H9 (cell line): Measurements from ENCODE around the gene TNNI3. TPM values are rescaled to one million over a fixed set of nuclear protein-coding genes. Genes with fewer than 3 reads are reported as not detected.
"Not testable (repeated sequence)": the region's sequence is repeated elsewhere in the genome, so short reads cannot be mapped to it uniquely, and the experiment has no call there.

Experiments
- DNase-seq: peaks from one replicate; pipeline ENCODE4 v3.0.0-alpha.2; 2017
- H2AFZ ChIP-seq: one replicate; pipeline ENCODE4 v1.6.1; 2013; ENCODE audit warnings: mild to moderate bottlenecking, low read length, control low read depth, moderate library complexity
- H2AK5ac ChIP-seq: 2 replicates; pipeline ENCODE4 v1.6.1; 2013; ENCODE audit warnings: low read length, control low read depth, mixed read lengths; ENCODE audit not compliant: insufficient read length
- H2BK120ac ChIP-seq: one replicate; pipeline ENCODE4 v1.6.1; 2013; ENCODE audit warnings: low read depth, mild to moderate bottlenecking, low read length, control low read depth, inconsistent platforms; ENCODE audit not compliant: poor library complexity, severe bottlenecking
- H2BK12ac ChIP-seq: 2 replicates; pipeline ENCODE4 v1.6.1; 2013; ENCODE audit warnings: low read length, control low read depth, mixed read lengths, low read depth; ENCODE audit not compliant: insufficient read length
- H2BK15ac ChIP-seq: 2 replicates; pipeline ENCODE4 v1.6.1; 2013; ENCODE audit warnings: low read depth, low read length, control low read depth
- H2BK20ac ChIP-seq: one replicate; pipeline ENCODE4 v1.6.1; 2013; ENCODE audit warnings: low read depth, mild to moderate bottlenecking, low read length, control low read depth, inconsistent platforms; ENCODE audit not compliant: poor library complexity, severe bottlenecking
- H2BK5ac ChIP-seq: 2 replicates; pipeline ENCODE4 v1.6.1; 2013; ENCODE audit warnings: low read length, control low read depth, mixed read lengths; ENCODE audit not compliant: insufficient read length
- H3K14ac ChIP-seq: 2 replicates; pipeline ENCODE4 v1.6.1; 2013; ENCODE audit warnings: low read length, control low read depth; ENCODE audit not compliant: insufficient read depth
- H3K18ac ChIP-seq: 2 replicates; pipeline ENCODE4 v1.6.1; 2013; ENCODE audit warnings: low read depth, mild to moderate bottlenecking, mixed read lengths, low read length, control low read depth; ENCODE audit not compliant: insufficient read length
- H3K23ac ChIP-seq: 2 replicates; pipeline ENCODE4 v1.6.1; 2013; ENCODE audit warnings: low read length, control low read depth, mixed read lengths, low read depth; ENCODE audit not compliant: insufficient read length
- H3K23me2 ChIP-seq: 2 replicates; pipeline ENCODE4 v1.6.1; 2013; ENCODE audit warnings: low read depth, mild to moderate bottlenecking, mixed read lengths, low read length, control low read depth; ENCODE audit not compliant: insufficient read length, poor library complexity, severe bottlenecking
- H3K27ac ChIP-seq: 2 replicates; pipeline ENCODE4 v1.5.1; 2013; ENCODE audit warnings: low read length, control low read depth, mixed read lengths, low read depth; ENCODE audit not compliant: insufficient read length
- H3K27me3 ChIP-seq: 2 replicates; pipeline ENCODE4 v1.6.1; 2013; ENCODE audit warnings: low read length, control low read depth, inconsistent platforms; ENCODE audit not compliant: insufficient read depth
- H3K4ac ChIP-seq: 2 replicates; pipeline ENCODE4 v1.6.1; 2013; ENCODE audit warnings: low read depth, mild to moderate bottlenecking, control low read depth, inconsistent platforms, low read length, moderate library complexity
- H3K4me1 ChIP-seq: 2 replicates; pipeline ENCODE4 v1.6.1; 2013; ENCODE audit warnings: low read length, control low read depth, inconsistent platforms; ENCODE audit not compliant: insufficient read depth
- H3K4me2 ChIP-seq: 2 replicates; pipeline ENCODE4 v1.6.1; 2013; ENCODE audit warnings: low read length, control low read depth, mixed read lengths; ENCODE audit not compliant: insufficient read length, insufficient read depth
- H3K56ac ChIP-seq: 2 replicates; pipeline ENCODE4 v1.6.1; 2013; ENCODE audit warnings: low read depth, mild to moderate bottlenecking, mixed read lengths, low read length, control low read depth; ENCODE audit not compliant: insufficient read length
- H3K79me1 ChIP-seq: 2 replicates; pipeline ENCODE4 v1.6.1; 2013; ENCODE audit warnings: low read depth, mild to moderate bottlenecking, moderate library complexity, low read length, control low read depth, inconsistent platforms; ENCODE audit not compliant: insufficient read depth, poor library complexity, severe bottlenecking
- H3K79me2 ChIP-seq: 2 replicates; pipeline ENCODE4 v1.6.1; 2013; ENCODE audit warnings: low read length, control low read depth, inconsistent platforms; ENCODE audit not compliant: insufficient read depth
- H3K9ac ChIP-seq: 2 replicates; pipeline ENCODE4 v1.6.1; 2013; ENCODE audit warnings: low read length, control low read depth, mixed read lengths; ENCODE audit not compliant: insufficient read length; ENCODE audit errors: extremely low read depth
- H3K9me3 ChIP-seq: one replicate; pipeline ENCODE4 v1.6.1; 2013; ENCODE audit warnings: low read depth, low read length, inconsistent platforms; ENCODE audit not compliant: control insufficient read depth
- H3T11ph ChIP-seq: one replicate; pipeline ENCODE4 v1.6.1; 2013; ENCODE audit warnings: mild to moderate bottlenecking, low read length, control low read depth, inconsistent platforms
- H4K20me1 ChIP-seq: one replicate; pipeline ENCODE4 v1.6.1; 2013; ENCODE audit not compliant: control insufficient read depth, insufficient read length, insufficient read depth
- H4K5ac ChIP-seq: 2 replicates; pipeline ENCODE4 v1.6.1; 2013; ENCODE audit warnings: low read depth, mild to moderate bottlenecking, mixed read lengths, low read length, control low read depth; ENCODE audit not compliant: insufficient read length
- H4K8ac ChIP-seq: replicated peaks from 2 replicates; pipeline ENCODE4 v1.6.1; 2013; ENCODE audit warnings: low read length, control low read depth, mixed read lengths, low read depth; ENCODE audit not compliant: insufficient read length
- H4K91ac ChIP-seq: 2 replicates; pipeline ENCODE4 v1.6.1; 2013; ENCODE audit warnings: low read depth, mild to moderate bottlenecking, moderate library complexity, mixed read lengths, low read length, control low read depth; ENCODE audit not compliant: insufficient read length
- H3K27ac Mint-ChIP-seq, 3 experiments: 2 replicates in 2 of 3; 3 replicates in 1 of 3; pipeline ENCODE4 v1.8.0; 2020 to 2021; ENCODE audit warnings: mixed read lengths in 3 of 3, mild to moderate bottlenecking in 1 of 3, moderate library complexity in 1 of 3
- H3K27me3 Mint-ChIP-seq: 2 replicates; pipeline ENCODE4 v1.8.0; 2021; ENCODE audit warnings: low read depth, mild to moderate bottlenecking, moderate library complexity, mixed read lengths
- H3K36me3 Mint-ChIP-seq, 3 experiments: 2 replicates in 2 of 3; 3 replicates in 1 of 3; pipeline ENCODE4 v1.8.0; 2020 to 2021; ENCODE audit warnings: low read depth in 3 of 3, mixed read lengths in 3 of 3; ENCODE audit not compliant: insufficient read depth in 1 of 3
- H3K4me1 Mint-ChIP-seq, 2 experiments: 2 replicates each; pipeline ENCODE4 v1.8.0; 2020; ENCODE audit warnings: mixed read lengths in 2 of 2
- H3K4me3 Mint-ChIP-seq, 2 experiments: 2 replicates in 1 of 2; 3 replicates in 1 of 2; pipeline ENCODE4 v1.8.0; 2020 to 2021; ENCODE audit warnings: mild to moderate bottlenecking in 2 of 2, mixed read lengths in 2 of 2, moderate library complexity in 1 of 2
- H3K9me3 Mint-ChIP-seq, 2 experiments: 2 replicates in 1 of 2; 3 replicates in 1 of 2; pipeline ENCODE4 v1.8.0; 2020; ENCODE audit warnings: mild to moderate bottlenecking in 2 of 2, mixed read lengths in 2 of 2, moderate library complexity in 1 of 2
- CTCF ChIP-seq: fragments of 200-600 bp; sonication (generic); conservative IDR thresholded peaks from 3 replicates; pipeline ENCODE4 v1.8.0; 2021; ENCODE audit warnings: antibody characterized with exemption, mild to moderate bottlenecking
- WGBS: extraction: QIAGEN DNeasy Blood & Tissue Kit; methylation state at CpG from one replicate; pipeline ENCODE4 v1.1.7; 2013; ENCODE audit warnings: missing lambda C conversion rate, low lambda C conversion rate, mixed read lengths; ENCODE audit not compliant: insufficient read length; ENCODE audit errors: extremely low coverage; 5-methylcytosine and 5-hydroxymethylcytosine counted together
- total RNA-seq: library from RNA; stranded (reverse); gene quantifications from 2 replicates; pipeline ENCODE4 v1.2.1, GENCODE V29; 2021

The TNNI3 gene
- total RNA-seq, 1 experiment from 2014 or later, result 36.9 TPM

- H3K27ac ChIP-seq, result no peak overlapping the region
- no peak overlapping the region; a peak in 1 of 7 replicates for H3K27ac Mint-ChIP-seq
Measured at GRCh38 chr19:55172741-55173140, 15.2 kb upstream of the TNNI3 start.

GRCh38 chr19:55172318-55172717 lies 14.8 kb upstream of the TNNI3 start:
- H4K8ac ChIP-seq, H3K27ac Mint-ChIP-seq, H3K23ac ChIP-seq, H3K14ac ChIP-seq, H3K27me3 ChIP-seq, DNase-seq, H3K9ac ChIP-seq, H4K91ac ChIP-seq, H3K36me3 Mint-ChIP-seq, H3T11ph ChIP-seq, H2AK5ac ChIP-seq, H3K56ac ChIP-seq, H3K9me3 Mint-ChIP-seq, H3K9me3 ChIP-seq, H2AFZ ChIP-seq, H3K18ac ChIP-seq, H3K79me2 ChIP-seq, H3K79me1 ChIP-seq, H4K5ac ChIP-seq, H2BK12ac ChIP-seq, H2BK20ac ChIP-seq, H3K4ac ChIP-seq, H2BK120ac ChIP-seq, H3K27ac ChIP-seq, H4K20me1 ChIP-seq, H2BK5ac ChIP-seq, H3K4me1 ChIP-seq, H2BK15ac ChIP-seq: not testable (repeated sequence)
- H3K27me3 Mint-ChIP-seq, result peaks cover 79% of the 10 kb centered on the region
- Histone ChIP-seq H3K4me2 (peak overlapping the region; percentile 32), H3K23me2 (peaks cover 23% of the 10 kb centered on the region)
- H3K4me1 Mint-ChIP-seq, result peaks cover 29 to 43% of the 10 kb centered on the region in 2 experiments
- no CpG with 5 or more reads among the region's 9 CpGs for WGBS
- peak overlapping the region; percentile 66 to 92 for H3K4me3 Mint-ChIP-seq

More at GRCh38 chr19:55172741-55173140, 15.2 kb upstream of the TNNI3 start:
- H3K4me3 Mint-ChIP-seq, result peak overlapping the region; percentile 66 to 92
- no peak for TF ChIP-seq CTCF
- H3K4me1 Mint-ChIP-seq, result peaks cover 29 to 43% of the 10 kb centered on the region in 2 experiments
- Histone ChIP-seq H3K23me2 (peaks cover 23% of the 10 kb centered on the region), H4K20me1 (no peaks in the 10 kb centered on the region), H2AK5ac (no peak overlapping the region), H3K14ac (no peak overlapping the region), H3T11ph (no peak overlapping the region), H3K4me1 (peaks cover 2% of the 10 kb centered on the region; the same call in 1 of the 2 replicates), H2AFZ (no peak overlapping the region), H3K27me3 (no peaks in the 10 kb centered on the region; the same call in 1 of the 2 replicates), H4K5ac (no peak overlapping the region), H3K23ac (no peak overlapping the region), H2BK20ac (no peak overlapping the region), H3K79me1 (no peaks in the 10 kb centered on the region), H3K79me2 (no peaks in the 10 kb centered on the region), H2BK120ac (no peak overlapping the region), H4K8ac (no peak overlapping the region), H3K18ac (no peak overlapping the region), H2BK12ac (no peak overlapping the region), H4K91ac (no peak overlapping the region), H3K4me2 (peak overlapping the region; percentile 32), H3K56ac (no peak overlapping the region), H2BK5ac (no peak overlapping the region), H3K9ac (no peak overlapping the region), H3K4ac (no peak overlapping the region), H3K9me3 (no peaks in the 10 kb centered on the region), H2BK15ac (no peak overlapping the region)
- peaks cover 82% of the 10 kb centered on the region for H3K27me3 Mint-ChIP-seq
- peaks cover 0 to 8% of the 10 kb centered on the region in 2 experiments; a peak in 4 of 5 replicates for H3K9me3 Mint-ChIP-seq
- no CpG with 5 or more reads among the region's 12 CpGs for WGBS
- no peaks in the 10 kb centered on the region for H3K36me3 Mint-ChIP-seq
- no peak for DNase-seq
